HG03565 (cell line): Measurements from ENCODE around the gene LRP1B.

Source experiments
- ATAC-seq: cut with Tn5 transposase; IDR thresholded peaks from one replicate; pipeline ENCODE4 v1.9.1; 2021; ENCODE audit warnings: mild to moderate bottlenecking, moderate library complexity; ENCODE audit not compliant: unreplicated experiment

LRP1B gene

GRCh38 chr2:141065042-141065441 lies 1065.8 kb downstream of the LRP1B start:
- ATAC-seq = no peak

GRCh38 chr2:141063406-141063805 lies 1067.4 kb downstream of the LRP1B start:
- ATAC-seq = no peak

DNA sequence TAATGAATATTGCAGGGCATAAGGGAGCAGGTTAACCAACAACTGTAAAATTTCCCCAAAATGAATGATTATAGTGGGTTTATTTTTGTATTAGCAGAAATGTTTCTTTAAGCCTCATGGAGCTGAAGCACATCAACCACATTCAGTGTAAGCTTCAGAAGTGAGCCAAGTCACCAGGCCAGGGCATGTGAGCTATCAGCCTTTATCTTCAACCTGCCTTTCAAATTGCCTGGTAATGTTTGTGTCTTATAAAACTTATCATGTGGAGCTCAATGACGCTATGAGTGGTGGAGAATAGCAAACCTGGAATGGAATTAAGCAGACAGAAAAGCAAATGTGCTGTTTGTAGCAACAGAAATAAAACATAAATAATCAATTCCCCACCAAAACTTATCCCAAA lies 1068.4 kb downstream of the LRP1B start:
- ATAC-seq = no peak

DNA sequence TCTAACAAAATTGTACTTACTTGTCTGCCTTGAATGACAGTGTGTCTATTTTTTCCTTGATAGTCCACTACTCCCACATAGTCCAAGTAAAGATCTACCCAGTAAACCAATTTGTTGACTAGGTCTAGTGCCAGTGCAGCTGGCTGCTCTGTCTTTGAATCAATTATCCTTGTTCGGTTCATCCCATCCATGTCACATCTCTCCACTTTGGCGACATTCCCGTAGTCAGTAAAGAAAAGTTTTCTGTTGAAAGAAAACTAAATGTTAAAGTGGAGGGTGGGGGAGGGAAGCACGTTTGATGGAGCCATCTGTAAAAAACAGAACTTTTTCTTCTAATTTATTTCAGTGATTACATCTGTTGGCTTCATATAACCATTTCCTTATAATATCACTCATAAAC lies 1068.8 kb downstream of the LRP1B start:
- ATAC-seq = no peak

GRCh38 chr2:141058556-141058955 lies 1072.3 kb downstream of the LRP1B start:
- no peak for ATAC-seq

- no peak for ATAC-seq
Measured at GRCh38 chr2:141055531-141055930, 1075.3 kb downstream of the LRP1B start.

DNA sequence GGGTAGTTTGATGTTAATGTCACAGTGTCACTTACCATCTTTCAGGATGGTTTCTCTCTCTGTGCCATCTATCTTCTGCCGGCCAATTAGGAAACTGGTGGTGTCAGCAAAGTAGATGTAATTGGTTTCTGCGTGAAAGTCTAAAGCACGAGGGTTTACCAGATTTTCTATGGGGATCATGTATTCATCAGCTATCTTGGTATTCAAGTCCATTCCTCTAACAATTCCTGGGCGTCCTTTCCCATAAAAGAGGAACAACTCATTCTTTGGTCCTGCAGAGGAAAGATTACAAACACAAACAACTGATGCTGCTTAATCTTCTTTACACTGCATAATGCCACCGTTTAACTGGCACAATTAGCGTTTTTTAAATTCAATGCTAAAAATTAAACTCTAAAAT lies 1081.9 kb downstream of the LRP1B start:
- ATAC-seq = no peak

DNA sequence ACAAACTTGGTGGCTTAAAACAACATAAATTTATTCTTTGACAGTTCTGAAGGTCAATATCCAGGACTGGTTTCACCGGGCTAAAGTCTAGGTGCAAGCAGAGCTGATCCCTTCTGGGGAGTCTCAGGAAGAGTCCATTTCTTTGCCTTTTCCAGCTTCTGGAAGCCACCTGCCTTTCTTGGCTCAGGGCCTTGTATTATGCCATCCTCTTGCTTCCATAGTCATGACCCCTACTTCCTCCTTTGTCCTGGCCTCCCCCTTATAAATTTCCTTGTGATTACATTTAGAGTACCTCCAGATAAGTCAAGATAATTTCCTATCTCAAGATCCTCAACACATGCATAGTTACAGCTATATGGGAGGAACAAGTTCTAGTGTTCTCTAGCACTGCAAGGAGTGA lies 1089.5 kb downstream of the LRP1B start:
- ATAC-seq = no peak

GRCh38 chr2:141038341-141038740 lies 1092.5 kb downstream of the LRP1B start:
- no peak for ATAC-seq

GRCh38 chr2:141037361-141037760 lies 1093.5 kb downstream of the LRP1B start:
- ATAC-seq = no peak

DNA sequence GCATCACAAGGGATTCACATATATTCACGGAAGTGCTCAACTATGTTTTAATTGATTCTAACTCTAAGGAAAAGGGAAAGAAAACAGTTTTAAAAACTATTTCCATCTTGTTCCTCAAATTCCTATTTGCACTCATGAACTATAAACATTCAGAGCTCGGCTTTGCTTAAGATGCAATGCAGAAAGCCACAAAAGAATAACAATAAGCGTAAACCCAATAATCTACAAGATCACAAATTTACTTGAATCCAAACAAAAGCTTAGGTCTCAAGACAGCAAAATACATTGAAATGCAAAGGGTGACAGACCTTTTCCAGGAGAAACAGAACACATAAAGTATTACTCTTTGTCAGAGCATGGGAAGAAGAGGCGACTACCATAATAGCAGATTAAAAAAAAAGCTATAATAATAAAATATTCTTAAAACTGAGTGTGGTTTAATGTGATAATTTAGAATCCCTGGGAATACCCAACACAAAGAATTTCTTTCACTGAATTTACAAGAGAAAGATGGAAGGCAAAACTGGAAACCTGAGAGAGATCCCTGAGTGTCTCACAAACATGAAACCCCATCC lies 1094.9 kb downstream of the LRP1B start:
- no peak for ATAC-seq

GRCh38 chr2:141029428-141030078 lies 1101.3 kb downstream of the LRP1B start:
- ATAC-seq = no peak

DNA sequence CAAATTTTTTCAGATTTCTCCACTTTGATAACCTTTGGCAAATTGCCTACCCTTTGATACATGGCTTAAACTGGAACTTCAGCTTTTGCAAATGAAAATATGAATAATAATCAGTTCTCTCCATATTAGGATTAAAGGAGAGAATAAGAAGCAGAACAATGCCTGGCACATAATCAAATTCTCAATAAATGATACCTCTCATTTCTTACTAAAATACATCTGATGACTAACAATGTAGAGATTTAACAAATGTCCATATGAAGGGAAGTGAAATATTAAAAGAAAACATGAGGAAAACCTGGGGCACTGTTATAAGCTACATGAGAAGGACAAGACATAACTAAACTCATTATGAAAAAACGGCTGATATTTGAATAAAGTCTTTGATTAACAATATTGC lies 1103.6 kb downstream of the LRP1B start:
- ATAC-seq = no peak

DNA sequence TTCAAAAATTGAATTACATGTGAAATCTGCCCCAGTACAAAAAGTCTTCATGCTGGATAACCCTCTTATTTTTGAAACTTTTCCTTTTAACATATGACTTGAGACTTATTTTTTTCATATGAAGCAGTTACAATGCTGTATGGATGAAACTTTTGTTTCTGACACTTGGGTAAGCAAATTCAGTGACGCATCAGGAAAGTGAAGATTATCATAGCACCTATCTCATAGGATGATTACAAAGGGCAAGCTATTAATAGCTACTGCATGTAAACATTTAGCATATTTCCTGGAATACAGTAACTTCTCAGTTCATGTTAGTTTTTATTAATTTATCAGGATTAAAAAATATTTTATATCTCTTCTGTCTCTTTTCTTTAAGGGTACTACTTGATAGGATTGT lies 1109.2 kb downstream of the LRP1B start:
- ATAC-seq = no peak

DNA sequence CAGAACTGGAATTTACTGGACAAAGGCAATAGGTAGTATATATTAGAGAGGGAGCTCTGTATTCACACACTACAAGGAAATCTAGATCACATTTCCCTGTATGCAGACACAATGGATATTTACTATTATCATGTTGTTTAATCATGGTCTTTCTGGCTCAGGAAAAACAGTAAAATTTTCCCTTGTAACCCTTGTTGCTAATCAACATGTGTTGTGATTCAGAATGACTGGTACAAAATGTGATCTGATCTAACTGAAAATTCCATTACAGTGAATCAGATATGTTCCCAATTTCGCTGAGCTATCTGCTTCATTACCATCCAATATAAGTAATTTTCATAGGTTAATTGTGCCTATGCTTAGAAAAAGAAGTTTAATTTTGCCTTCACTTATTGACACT lies 1109.7 kb downstream of the LRP1B start:
- no peak for ATAC-seq

DNA sequence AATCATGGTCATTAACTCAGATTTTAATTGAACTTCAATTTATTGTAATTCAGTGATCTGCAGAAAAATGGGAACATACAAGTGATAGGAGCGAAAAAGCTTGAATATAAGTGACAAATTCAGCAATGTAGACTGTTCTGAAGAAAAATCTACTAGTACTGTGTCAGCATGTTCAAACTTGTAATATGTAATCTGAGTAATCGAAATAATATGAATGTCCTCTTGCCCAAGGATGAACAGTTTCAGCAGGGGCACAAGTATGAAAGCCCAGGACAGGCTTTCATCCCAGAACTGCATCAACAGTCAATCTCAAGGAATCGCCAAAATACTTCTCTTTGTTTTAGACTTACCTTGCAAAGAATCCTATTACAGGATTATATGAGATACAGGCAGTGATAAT lies 1110.5 kb downstream of the LRP1B start:
- ATAC-seq = no peak

GRCh38 chr2:141015341-141016047 lies 1115.3 kb downstream of the LRP1B start:
- ATAC-seq = no peak

DNA sequence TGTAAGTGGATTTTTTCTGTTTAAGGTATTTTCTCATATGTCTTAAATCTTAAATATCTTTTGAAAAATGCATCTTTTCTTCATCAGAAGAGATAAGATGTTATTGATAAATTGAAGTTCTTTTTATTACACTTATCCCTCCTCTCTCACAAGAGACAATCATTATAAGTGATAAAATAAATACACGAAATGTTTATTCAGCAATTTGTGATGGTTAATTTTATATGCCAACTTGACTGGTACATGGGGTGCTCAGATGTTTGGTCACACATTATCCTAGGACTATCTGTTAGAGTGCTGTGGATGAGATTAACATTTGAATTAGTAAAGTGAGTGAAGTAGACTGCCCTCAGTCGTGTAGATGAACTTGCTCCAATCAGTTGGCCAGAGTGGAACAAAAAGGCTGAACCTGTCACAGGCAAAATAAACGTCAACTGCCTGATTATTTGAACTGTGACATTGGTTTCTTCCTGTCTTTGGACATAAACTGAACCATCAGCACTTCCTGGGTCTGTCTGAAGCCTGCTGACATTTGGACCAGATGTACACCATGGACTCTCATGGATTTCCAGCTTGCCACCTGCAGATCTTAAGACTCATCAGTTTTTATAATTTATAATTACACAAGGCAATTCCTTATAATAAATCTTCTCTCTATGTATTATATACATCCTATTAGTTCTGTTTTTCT lies 1126.7 kb downstream of the LRP1B start:
- ATAC-seq = no peak

DNA sequence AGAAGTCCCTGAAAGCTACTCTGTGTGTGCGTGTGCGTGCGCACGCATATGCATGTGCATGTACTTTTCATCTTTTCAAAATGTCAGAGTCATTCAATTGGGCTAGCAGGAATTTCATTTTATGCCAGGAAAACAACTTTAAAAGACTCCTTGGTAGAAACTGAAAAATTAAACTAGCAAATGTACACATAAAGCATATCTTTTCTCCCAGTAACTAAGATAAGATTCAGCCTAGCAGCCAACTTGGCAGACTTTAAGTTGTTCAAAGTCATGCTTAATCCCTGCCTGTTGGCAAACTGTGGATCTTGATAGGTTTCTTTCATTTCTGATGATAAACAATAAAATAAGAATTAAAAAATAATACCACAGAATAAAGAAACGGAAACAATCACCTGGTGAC lies 1129.1 kb downstream of the LRP1B start:
- ATAC-seq = no peak

DNA sequence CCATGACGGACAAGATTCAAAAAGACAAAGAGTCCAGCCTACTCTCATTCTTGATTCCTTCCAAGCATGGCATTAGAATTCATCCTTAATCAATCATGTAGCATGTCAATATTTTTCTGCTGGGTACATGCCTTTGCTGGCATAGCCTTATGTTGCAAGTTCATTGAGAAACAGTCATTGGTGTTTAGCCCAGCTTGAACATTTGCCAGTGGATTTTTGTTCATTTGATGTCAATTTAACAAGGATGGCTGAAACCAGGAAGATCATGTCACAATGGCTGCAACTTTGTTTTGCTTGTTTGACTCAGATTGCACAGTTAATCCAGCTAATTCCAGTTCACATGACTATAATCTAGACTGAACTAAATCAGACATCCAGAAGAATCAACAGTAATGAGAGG lies 1132.2 kb downstream of the LRP1B start:
- no peak for ATAC-seq

GRCh38 chr2:140998017-140998416 lies 1132.8 kb downstream of the LRP1B start:
- ATAC-seq = no peak

GRCh38 chr2:140994856-140995255 lies 1136.0 kb downstream of the LRP1B start:
- ATAC-seq = no peak
